Skeletal muscle tissue (tissue), 4 donors: Measurements from ENCODE around the gene OSCP1. TPM values are rescaled to one million over a fixed set of nuclear protein-coding genes. Genes with fewer than 3 reads are reported as not detected.
A peak's percentile ranks its signal among the peaks of the same experiment; 100 is the strongest.

Experiments used
- H3K27ac ChIP-seq: one replicate; pipeline ENCODE4 v1.7.0; 2013; ENCODE audit warnings: mild to moderate bottlenecking, low read depth, low read length, inconsistent platforms
- H3K27me3 ChIP-seq, 3 donors: one replicate each; pipeline ENCODE4 v1.7.0; 2013; ENCODE audit warnings: low read length in 3 of 3; ENCODE audit not compliant: control insufficient read depth in 3 of 3, insufficient read depth in 3 of 3
- H3K36me3 ChIP-seq, 3 donors: one replicate each; pipeline ENCODE4 v1.7.0; 2013; ENCODE audit warnings: low read length in 3 of 3; ENCODE audit not compliant: control insufficient read depth in 3 of 3, insufficient read depth in 3 of 3
- H3K4me1 ChIP-seq, 3 donors: one replicate each; pipeline ENCODE4 v1.7.0; 2013; ENCODE audit warnings: low read length in 3 of 3, mild to moderate bottlenecking in 3 of 3; ENCODE audit not compliant: control insufficient read depth in 3 of 3, insufficient read depth in 3 of 3
- H3K4me3 ChIP-seq, 3 donors: one replicate each; pipeline ENCODE4 v1.7.0; 2013; ENCODE audit warnings: low read length in 3 of 3
- H3K9ac ChIP-seq, 3 donors: one replicate each; pipeline ENCODE4 v1.7.0; 2013; ENCODE audit warnings: low read length in 3 of 3, mild to moderate bottlenecking in 3 of 3, moderate library complexity in 2 of 3, low read depth in 1 of 3
- H3K9me3 ChIP-seq, 3 donors: one replicate each; pipeline ENCODE4 v1.7.0; 2013; ENCODE audit warnings: low read length in 3 of 3; ENCODE audit not compliant: control insufficient read depth in 3 of 3
- total RNA-seq: library from RNA; depleted of rRNA; stranded (reverse); fragments of >200 nt; gene quantifications from one replicate; pipeline ENCODE4 v1.2.3, GENCODE V29; 2014
- donor health status: Osteomylitis.

OSCP1 gene
- total RNA-seq, 1 donor from 2014 or later: 17.2 TPM

GRCh38 chr1:36450919-36451305 lies 661 bp upstream of the OSCP1 start:
- Histone ChIP-seq H3K4me3 (peak overlapping the region; percentile 82 to 89 (median 89)), H3K27me3 (no peaks in the 10 kb centered on the region), H3K9ac (peak overlapping the region; percentile 91 to 97 (median 93)), H3K27ac (peak overlapping the region; percentile 96), H3K9me3 (no peaks in the 10 kb centered on the region), H3K36me3 (peaks cover 13 to 18% (median 17%) of the 10 kb centered on the region in 3 donors), H3K4me1 (peaks cover 4 to 9% (median 5%) of the 10 kb centered on the region in 3 donors)

- Histone ChIP-seq H3K27me3 (no peaks in the 10 kb centered on the region), H3K9ac (peak overlapping the region in 1 of 3 donors; percentile 8)
Measured at GRCh38 chr1:36448530-36449056, 1.7 kb downstream of the OSCP1 start.

DNA sequence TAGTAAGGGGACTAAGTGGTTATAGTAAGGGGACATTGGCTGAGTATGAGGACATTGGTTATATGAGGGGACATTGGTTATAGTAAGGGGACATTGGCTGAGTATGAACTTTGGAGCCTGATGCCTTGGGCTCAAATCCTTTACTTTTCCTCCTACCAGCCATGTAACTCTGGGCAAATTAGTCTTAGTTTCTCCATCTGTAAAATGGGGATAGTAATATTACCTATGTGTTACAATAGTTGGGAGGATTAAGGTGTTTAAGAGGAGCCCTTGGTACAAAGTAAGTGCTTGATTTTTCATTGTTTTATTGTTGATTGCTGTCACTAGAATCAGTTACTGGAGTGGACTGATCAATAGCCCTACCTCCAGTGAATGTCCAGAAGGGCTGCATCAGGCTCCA lies 2.8 kb downstream of the OSCP1 start:
- Histone ChIP-seq H3K4me1 (peaks cover 4 to 9% (median 5%) of the 10 kb centered on the region in 3 donors), H3K9me3 (no peaks in the 10 kb centered on the region), H3K27me3 (no peaks in the 10 kb centered on the region), H3K27ac (no peak overlapping the region), H3K4me3 (no peak overlapping the region), H3K36me3 (peaks cover 0 to 4% (median 0%) of the 10 kb centered on the region in 3 donors), H3K9ac (no peak overlapping the region)

More at GRCh38 chr1:36448530-36449056, 1.7 kb downstream of the OSCP1 start:
- Histone ChIP-seq H3K9me3 (no peaks in the 10 kb centered on the region), H3K36me3 (peaks cover 0 to under 1% (median 0%) of the 10 kb centered on the region in 3 donors), H3K4me3 (no peak overlapping the region), H3K27ac (no peak overlapping the region), H3K4me1 (peaks cover 4 to 9% (median 5%) of the 10 kb centered on the region in 3 donors)

DNA sequence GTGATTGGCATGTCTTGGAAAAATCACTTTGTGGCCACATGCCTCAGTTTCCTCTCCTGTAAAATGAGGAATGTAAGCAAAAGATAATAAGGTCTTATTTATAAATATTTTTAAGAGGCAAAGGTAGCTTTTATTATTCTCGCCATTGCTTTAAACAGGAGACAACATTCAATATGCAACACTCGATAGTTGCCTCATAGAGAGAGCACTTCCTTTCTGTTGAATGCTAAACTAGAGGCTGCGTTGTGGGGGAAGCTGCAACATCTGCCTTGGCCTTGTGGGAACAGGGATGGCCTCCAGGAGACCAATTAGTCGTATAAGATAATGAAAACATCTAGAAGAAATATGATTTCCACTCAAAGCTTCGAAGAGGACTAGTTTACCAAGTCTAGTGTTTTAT lies 3.5 kb downstream of the OSCP1 start:
- H3K36me3 ChIP-seq: peaks cover 0 to 4% (median 0%) of the 10 kb centered on the region in 3 donors
- no peaks in the 10 kb centered on the region for H3K27me3 ChIP-seq
- no peak overlapping the region for H3K27ac ChIP-seq
- H3K4me3 ChIP-seq: no peak overlapping the region
- peaks cover 4 to 8% (median 5%) of the 10 kb centered on the region in 3 donors for H3K4me1 ChIP-seq
- H3K9ac ChIP-seq: no peak overlapping the region
- no peaks in the 10 kb centered on the region for H3K9me3 ChIP-seq

DNA sequence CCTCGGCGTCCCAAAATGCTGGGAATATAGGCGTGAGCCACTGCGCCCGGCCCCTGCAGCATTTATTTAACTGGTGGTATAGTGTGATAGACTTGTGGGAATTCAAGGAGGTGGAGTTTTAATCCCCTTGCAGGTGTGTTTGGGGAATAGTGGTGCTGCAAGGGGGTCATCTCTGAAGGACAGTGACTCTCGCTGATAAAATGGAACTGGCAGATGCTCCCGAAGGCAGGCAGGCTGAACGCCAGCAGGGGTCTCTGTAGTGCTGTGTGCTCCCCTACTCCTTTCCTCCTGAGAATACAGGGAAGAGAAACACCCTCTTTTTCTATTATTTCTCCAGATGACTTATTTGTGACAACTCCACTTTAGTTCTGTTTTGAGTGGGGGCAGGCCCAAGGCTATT lies 4.0 kb downstream of the OSCP1 start:
- Histone ChIP-seq H3K27ac (no peak overlapping the region), H3K27me3 (no peaks in the 10 kb centered on the region), H3K4me3 (no peak overlapping the region), H3K36me3 (peaks cover 0 to 4% (median 0%) of the 10 kb centered on the region in 3 donors), H3K4me1 (peaks cover 4 to 5% (median 4%) of the 10 kb centered on the region in 3 donors), H3K9me3 (no peaks in the 10 kb centered on the region), H3K9ac (no peak overlapping the region)

- H3K4me3 ChIP-seq: no peak overlapping the region
- H3K9ac ChIP-seq: no peak overlapping the region
- H3K36me3 ChIP-seq: peaks cover 4% of the 10 kb centered on the region in 3 donors
- H3K4me1 ChIP-seq: no peaks in the 10 kb centered on the region
- H3K27me3 ChIP-seq: no peaks in the 10 kb centered on the region
- H3K27ac ChIP-seq: no peak overlapping the region
- no peaks in the 10 kb centered on the region for H3K9me3 ChIP-seq
Measured at GRCh38 chr1:36443297-36443696, 7.0 kb downstream of the OSCP1 start.

DNA sequence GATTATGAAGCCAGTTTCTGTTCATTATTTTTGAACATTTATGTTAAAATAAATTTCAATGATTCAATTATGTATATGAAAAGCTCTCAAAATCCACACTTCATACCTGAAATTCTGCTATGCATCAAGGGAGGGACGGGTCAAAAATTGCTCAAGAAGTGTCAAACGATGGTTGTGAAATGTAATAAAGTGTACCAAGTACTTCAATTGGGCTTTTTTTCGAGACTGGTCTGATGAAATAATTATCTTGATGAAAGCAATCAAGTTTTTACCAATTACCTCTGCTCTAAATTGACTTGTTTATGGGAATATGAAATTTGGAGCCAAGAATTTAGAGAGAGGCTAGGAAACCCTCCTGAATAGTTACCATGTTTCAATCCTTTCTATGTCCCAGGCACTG lies 7.9 kb downstream of the OSCP1 start:
- Histone ChIP-seq H3K4me1 (no peaks in the 10 kb centered on the region), H3K27ac (no peak overlapping the region), H3K9ac (no peak overlapping the region), H3K27me3 (no peaks in the 10 kb centered on the region), H3K4me3 (no peak overlapping the region), H3K36me3 (peaks cover 4% of the 10 kb centered on the region in 3 donors), H3K9me3 (no peaks in the 10 kb centered on the region)

DNA sequence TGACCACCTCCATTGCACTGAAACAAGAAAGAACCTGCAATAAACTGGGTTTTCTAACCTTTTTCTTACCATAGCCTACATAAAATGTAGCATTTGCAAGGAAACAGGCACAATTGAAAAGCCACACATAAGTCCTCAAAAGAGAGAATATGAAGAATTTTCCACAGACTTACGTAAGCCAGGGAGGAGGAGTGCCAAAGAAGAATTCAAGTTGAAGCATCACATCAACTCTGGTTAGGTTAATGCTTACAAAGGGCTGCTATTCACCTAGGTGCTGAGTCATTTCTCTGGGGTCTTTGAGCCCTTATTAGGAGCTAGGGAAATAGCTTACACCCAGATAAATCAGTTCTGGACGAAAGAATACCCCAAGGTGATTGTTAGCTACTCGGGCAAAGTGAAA lies 9.6 kb downstream of the OSCP1 start:
- Histone ChIP-seq H3K36me3 (peaks cover 4% of the 10 kb centered on the region in 3 donors), H3K9me3 (no peaks in the 10 kb centered on the region), H3K9ac (no peak overlapping the region), H3K4me1 (no peaks in the 10 kb centered on the region), H3K27me3 (no peaks in the 10 kb centered on the region), H3K27ac (no peak overlapping the region), H3K4me3 (no peak overlapping the region)

DNA sequence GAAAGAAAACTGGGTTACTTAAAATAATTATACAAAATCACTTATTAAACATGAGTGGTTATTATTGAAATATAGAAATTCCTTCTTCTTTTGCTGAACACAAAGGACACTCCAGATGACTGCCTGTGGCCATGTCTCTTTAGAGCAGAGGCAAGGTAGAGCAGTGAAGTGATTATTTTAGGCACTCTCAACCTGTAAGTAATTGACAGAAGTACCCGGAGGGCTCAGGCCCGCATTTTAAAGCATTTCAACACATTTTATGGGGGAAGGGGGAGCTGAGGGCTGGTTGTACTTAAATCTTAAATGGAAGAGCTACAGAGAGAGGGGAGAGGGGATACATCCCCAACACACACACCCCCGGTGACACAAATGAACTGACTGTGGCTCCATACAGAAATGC lies 10.2 kb downstream of the OSCP1 start:
- no peaks in the 10 kb centered on the region for H3K4me1 ChIP-seq
- H3K27ac ChIP-seq: no peak overlapping the region
- H3K4me3 ChIP-seq: no peak overlapping the region
- H3K9ac ChIP-seq: no peak overlapping the region
- peaks cover 4% of the 10 kb centered on the region in 3 donors for H3K36me3 ChIP-seq
- no peaks in the 10 kb centered on the region for H3K27me3 ChIP-seq
- no peaks in the 10 kb centered on the region for H3K9me3 ChIP-seq

- no peak overlapping the region for H3K9ac ChIP-seq
- no peaks in the 10 kb centered on the region for H3K27me3 ChIP-seq
- H3K4me1 ChIP-seq: no peaks in the 10 kb centered on the region
- peaks cover 4 to 7% (median 4%) of the 10 kb centered on the region in 3 donors for H3K36me3 ChIP-seq
- no peak overlapping the region for H3K4me3 ChIP-seq
- no peak overlapping the region for H3K27ac ChIP-seq
- no peaks in the 10 kb centered on the region for H3K9me3 ChIP-seq
Measured at GRCh38 chr1:36438715-36439114, 11.5 kb downstream of the OSCP1 start.
